K562 (cell line): ENCODE results near the gene EPHA2. TPM values are rescaled to one million over a fixed set of nuclear protein-coding genes. Genes with fewer than 3 reads are reported as not detected.

Source experiments
- ATAC-seq: fragments of 200-7000 bp; cut with Tn5 transposase; 3 replicates; pipeline ENCODE4 v1.9.1; 2020; ENCODE audit warnings: moderate library complexity
- BruUV-seq: library from RNA; stranded (reverse); fragments of 400-500 nt; replicated peaks from 2 replicates; lab custom pipeline; 2021; lab: Mats Ljungman, UMichigan
- CTCF ChIA-PET: fragments of 300-600 bp; formaldehyde crosslinking; extraction: SDS; loops from one replicate; lab custom pipeline; 2021; ENCODE audit warnings: low intra/inter-chr PET ratio; lab: Yijun Ruan, JAX
- POLR2A ChIA-PET: fragments of 300-600, 350-650 bp; sonication (Branson Sonifier 250); formaldehyde crosslinking; extraction: SDS; loops from one replicate; lab custom pipeline; 2021; ENCODE audit warnings: antibody characterized with exemption, inconsistent platforms; lab: Yijun Ruan, JAX
- DNase-seq, 4 experiments: peaks; one replicate each; pipeline versions ENCODE4 v3.0.0 to v3.0.0-alpha.2; 2011 to 2018; ENCODE audit warnings: low spot score in 3 of 4, mixed read lengths in 3 of 4; ENCODE audit errors: extremely low read depth in 1 of 4
- FAIRE-seq: peaks from 2 replicates; lab custom pipeline; 2011; peaks lifted over from hg19 to GRCh38; lab: Jason Lieb, UNC
- H2AFZ ChIP-seq: 2 replicates; pipeline ENCODE4 v1.6.0; 2011; ENCODE audit warnings: low read depth, low read length, control low read depth, inconsistent platforms
- H3K27ac ChIP-seq: fragments of 200-600 bp; 3 replicates; pipeline ENCODE4 v1.8.0; 2011; ENCODE audit warnings: low read depth, mild to moderate bottlenecking, control low read depth, inconsistent platforms, low read length, moderate library complexity, mixed read lengths; ENCODE audit errors: extremely low read depth
- H3K27me3 ChIP-seq, 2 experiments: fragments of 300-600 bp in 1 of 2; 2 replicates in 1 of 2; 3 replicates in 1 of 2; pipeline versions ENCODE4 v1.6.0 to v1.8.0; 2011; ENCODE audit warnings: inconsistent platforms in 2 of 2, low read length in 2 of 2, mild to moderate bottlenecking in 1 of 2, mixed read lengths in 1 of 2, moderate library complexity in 1 of 2; ENCODE audit not compliant: control insufficient read depth in 2 of 2, insufficient read depth in 2 of 2
- H3K36me3 ChIP-seq: fragments of 300-600 bp; 3 replicates; pipeline ENCODE4 v1.8.0; 2011; ENCODE audit warnings: mild to moderate bottlenecking, low read length, inconsistent platforms; ENCODE audit not compliant: control insufficient read depth, insufficient read depth
- H3K4me1 ChIP-seq, 2 experiments: fragments of 200-600 bp in 1 of 2; replicated peaks in 1 of 2; 2 replicates in 1 of 2; 3 replicates in 1 of 2; pipeline versions ENCODE4 v1.5.1 to v1.8.0; 2011; ENCODE audit warnings: inconsistent platforms in 2 of 2, low read length in 2 of 2, mild to moderate bottlenecking in 1 of 2, mixed read lengths in 1 of 2, moderate library complexity in 1 of 2; ENCODE audit not compliant: control insufficient read depth in 2 of 2, insufficient read depth in 2 of 2
- H3K4me2 ChIP-seq: 2 replicates; pipeline ENCODE4 v1.6.1; 2011; ENCODE audit warnings: low read length, control low read depth, inconsistent platforms, mixed read lengths; ENCODE audit not compliant: insufficient read depth
- H3K4me3 ChIP-seq: fragments of 200-600 bp; sonication (generic), shearing (Covaris generic); 2 replicates; pipeline ENCODE4 v1.5.1; 2016; ENCODE audit warnings: control low read depth, inconsistent platforms
- H3K79me2 ChIP-seq: fragments of 200-600 bp; 3 replicates; pipeline ENCODE4 v1.8.0; 2011; ENCODE audit warnings: low read length, inconsistent platforms; ENCODE audit not compliant: control insufficient read depth, insufficient read depth
- H3K9ac ChIP-seq, 2 experiments: 2 replicates each; pipeline versions ENCODE4 v1.6.0 to v1.6.1; 2011; ENCODE audit warnings: low read depth in 2 of 2, low read length in 2 of 2, control low read depth in 1 of 2, inconsistent platforms in 1 of 2, mild to moderate bottlenecking in 1 of 2, mixed read lengths in 1 of 2; ENCODE audit not compliant: insufficient read depth in 1 of 2
- H3K9me1 ChIP-seq: one replicate; pipeline ENCODE4 v1.6.0; 2011; ENCODE audit warnings: inconsistent platforms, mild to moderate bottlenecking, low read length, moderate library complexity; ENCODE audit not compliant: control insufficient read depth, insufficient read depth
- H3K9me3 ChIP-seq: replicated peaks from 2 replicates; pipeline ENCODE4 v1.5.1; 2011; ENCODE audit warnings: low read depth, low read length, inconsistent platforms; ENCODE audit not compliant: control insufficient read depth, insufficient read depth
- H4K20me1 ChIP-seq: replicated peaks from 2 replicates; pipeline ENCODE4 v1.6.1; 2011; ENCODE audit warnings: low read length, inconsistent platforms, mixed read lengths; ENCODE audit not compliant: control insufficient read depth, insufficient read depth
- BCOR ChIP-seq: fragments of 450-650 bp; IDR thresholded peaks from 2 replicates; pipeline ENCODE4 v1.6.1; 2016
- HNRNPH1 ChIP-seq: fragments of 200-400 bp; formaldehyde crosslinking; optimal IDR thresholded peaks from 2 replicates; pipeline ENCODE3; 2017; ENCODE audit warnings: low read depth, mild to moderate bottlenecking, low read length, moderate library complexity
- TAL1 ChIP-seq: fragments of 450-650 bp; IDR thresholded peaks from 2 replicates; pipeline ENCODE4 v1.6.1; 2016; ENCODE audit warnings: mild to moderate bottlenecking
- TSHZ1 ChIP-seq: fragments of 250-450 bp; sonication (Bioruptor Pico); IDR thresholded peaks from 2 replicates; pipeline ENCODE4 v1.4.0; 2020; ENCODE audit warnings: mild to moderate bottlenecking, moderate library complexity
- YY1 ChIP-seq, 3 experiments: IDR thresholded peaks; 2 replicates each; pipeline ENCODE4 v1.6.1; 2011; ENCODE audit warnings: low read length in 2 of 3, mild to moderate bottlenecking in 2 of 3, moderate library complexity in 2 of 3, borderline replicate concordance in 1 of 3, control low read depth in 1 of 3, low read depth in 1 of 3; ENCODE audit not compliant: insufficient read depth in 3 of 3, insufficient replicate concordance in 2 of 3, control insufficient read depth in 1 of 3, insufficient read length in 1 of 3; ENCODE audit errors: extremely low read depth in 1 of 3
- ZFP36 ChIP-seq: fragments of 150-350 bp; IDR thresholded peaks from 2 replicates; pipeline ENCODE4 v1.6.1; 2018; ENCODE audit warnings: low read length, low read depth; ENCODE audit not compliant: partially characterized antibody
- ZHX1 ChIP-seq: fragments of 150-350 bp; conservative IDR thresholded peaks from 2 replicates; pipeline ENCODE4 v1.6.1; 2014; ENCODE audit warnings: low read length
- ZKSCAN1 ChIP-seq: fragments of 150-350 bp; IDR thresholded peaks from 2 replicates; pipeline ENCODE4 v1.6.1; 2016; ENCODE audit warnings: low read depth, low read length
- ZKSCAN8 ChIP-seq: fragments of 200-800 bp; sonication (Bioruptor generic); IDR thresholded peaks from 2 replicates; pipeline ENCODE4 v1.6.1; 2016; ENCODE audit warnings: missing genetic modification characterization, missing compliant biosample characterization
- ZNF655 ChIP-seq: fragments of 250-450 bp; sonication (Bioruptor Pico); IDR thresholded peaks from 2 replicates; pipeline ENCODE4 v1.5.0; 2021
- WGBS: fragments of 100-300 bp; shearing (Covaris generic); methylation state at CpG from one replicate; pipeline ENCODE4 v1.1.6; 2016; ENCODE audit warnings: low coverage, mixed read lengths; ENCODE audit not compliant: insufficient coverage; ENCODE audit errors: missing lambda C conversion rate; 5-methylcytosine and 5-hydroxymethylcytosine counted together
- in situ Hi-C: fragments of 300-500 bp; cut with MboI; formaldehyde crosslinking; loops from 4 replicates; pipeline ENCODE4 v1.15.0; 2018; ENCODE audit warnings: inconsistent platforms, mixed read lengths
- intact Hi-C: fragments of 100-400 bp; cut with micrococcal nuclease; formaldehyde crosslinking; loops from 2 replicates; pipeline ENCODE4 v1.14.2; 2022
- polyA plus RNA-seq, 8 experiments: library from polyadenylated mRNA; depleted of rRNA in 4 of 8; stranded (reverse) in 5 of 8; unstranded in 3 of 8; fragments of >200 nt; fragmentation: Nextera tagmentation in 2 of 8; fragmentation: Illumina TruSeq in 1 of 8; extraction: Ambion mirVana in 2 of 8; extraction: Trizol in 1 of 8; gene quantifications; 2 replicates each; pipeline versions ENCODE4 v1.2.1 to v1.2.3, GENCODE V29; 2011 to 2014; ENCODE audit warnings: inconsistent platforms in 1 of 8, missing spikeins in 1 of 8
- total RNA-seq, 7 experiments: library from RNA; depleted of rRNA in 6 of 7; stranded (reverse); fragments of >200 nt in 6 of 7; fragmentation: Illumina TruSeq in 2 of 7; extraction: Trizol in 2 of 7; gene quantifications; 2 replicates each; pipeline versions ENCODE4 v1.2.1 to v1.2.3, GENCODE V29; 2011 to 2021; ENCODE audit warnings: low replicate concordance in 1 of 7
- TF ChIP-seq, protein P1 (sequence below), 2 experiments: fragments of 200-800 bp in 1 of 2; sonication (Bioruptor generic) in 1 of 2; sonication (generic) in 1 of 2; formaldehyde crosslinking in 1 of 2; IDR thresholded peaks in 1 of 2; conservative IDR thresholded peaks in 1 of 2; 2 replicates each; pipeline versions ENCODE4 v1.5.0 to v1.6.1; 2016 to 2020; ENCODE audit warnings: missing compliant biosample characterization in 1 of 2, missing genetic modification characterization in 1 of 2, missing genetic modification reagents in 1 of 2

EPHA2 gene
- total and polyA plus RNA-seq, 9 of the 15 experiments (the other 6 are each of a cell fraction or from before 2014, with no cell fraction given), result 0.04 to 0.40 (median 0.07) TPM; not detected in 4

DNA sequence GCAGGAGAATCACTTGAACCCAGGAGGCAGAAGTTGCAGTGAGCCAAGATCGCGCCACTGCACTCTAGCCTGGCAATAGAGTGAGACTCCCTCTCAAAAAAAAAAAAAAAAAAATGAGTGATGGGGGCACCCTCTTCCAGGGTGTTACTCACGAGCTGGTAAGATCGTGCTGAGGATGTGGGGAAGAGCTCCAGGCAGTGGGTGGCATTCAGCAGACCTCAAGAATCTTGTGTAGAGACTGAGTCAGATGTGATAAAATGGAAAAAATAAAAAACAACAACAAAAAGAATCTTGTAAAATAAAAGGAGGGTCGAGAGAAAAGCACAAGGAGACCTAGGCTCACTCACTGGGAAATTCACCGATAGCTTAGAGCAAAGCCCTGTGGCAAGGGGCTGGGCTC is 38.5 kb downstream of the EPHA2 start (continued):
- TF ChIP-seq TSHZ1, result no peak

GRCh38 chr1:16116625-16117024 is 39.2 kb downstream of the EPHA2 start:
- CTCF ChIA-PET, result no interaction called here
- ATAC-seq (no peak), DNase-seq (no peak), FAIRE-seq (peak; percentile 80)
- H3K4me1 ChIP-seq, result peaks cover 0 to 42% of the 10 kb centered on the region in 2 experiments; a peak in 3 of 5 replicates
- H3K4me2 ChIP-seq, result no peak overlapping the region
- H4K20me1 ChIP-seq, result no peaks in the 10 kb centered on the region; the same call in 1 of the 2 replicates
- intact Hi-C loops, result no loop called here
- BruUV-seq, result no TSS peak
- WGBS, result 34% methylated on average over 8 of the region's 8 CpGs
- H3K9me3 ChIP-seq, result no peaks in the 10 kb centered on the region
- H3K9ac ChIP-seq, result peak overlapping the region in 1 of 2 experiments; percentile 46; a peak in 1 of 4 replicates
- no peaks in the 10 kb centered on the region for H3K36me3 ChIP-seq
- in situ Hi-C loops, result no loop called here
- no peak overlapping the region for H2AFZ ChIP-seq
- no peaks in the 10 kb centered on the region for H3K9me1 ChIP-seq
- TF ChIP-seq YY1 (IDR thresholded peaks at IDR 0.05; ENCODE audit: borderline replicate concordance in 1 of 3, control insufficient read depth in 1 of 3, extremely low read depth in 1 of 3, insufficient read depth in 3 of 3, insufficient read length in 1 of 3, insufficient replicate concordance in 2 of 3, low read depth in 1 of 3, low read length in 2 of 3) (no peak), ZKSCAN8 (CRISPR knock-in tag) (no peak), ZNF655 (CRISPR knock-in tag) (no peak), BCOR (peak; percentile 35; the same call in 1 of the 2 replicates), ZHX1 (no peak), ZFP36 (peak; percentile 93), TAL1 (no peak), HNRNPH1 (no peak), ZKSCAN1 (no peak)
- TF ChIP-seq, protein P1, sequence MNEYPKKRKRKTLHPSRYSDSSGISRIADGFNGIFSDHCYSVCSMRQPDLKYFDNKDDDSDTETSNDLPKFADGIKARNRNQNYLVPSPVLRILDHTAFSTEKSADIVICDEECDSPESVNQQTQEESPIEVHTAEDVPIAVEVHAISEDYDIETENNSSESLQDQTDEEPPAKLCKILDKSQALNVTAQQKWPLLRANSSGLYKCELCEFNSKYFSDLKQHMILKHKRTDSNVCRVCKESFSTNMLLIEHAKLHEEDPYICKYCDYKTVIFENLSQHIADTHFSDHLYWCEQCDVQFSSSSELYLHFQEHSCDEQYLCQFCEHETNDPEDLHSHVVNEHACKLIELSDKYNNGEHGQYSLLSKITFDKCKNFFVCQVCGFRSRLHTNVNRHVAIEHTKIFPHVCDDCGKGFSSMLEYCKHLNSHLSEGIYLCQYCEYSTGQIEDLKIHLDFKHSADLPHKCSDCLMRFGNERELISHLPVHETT (CRISPR knock-in tag; conservative IDR thresholded peaks at IDR 0.05 in 1 of 2, IDR thresholded peaks at IDR 0.05 in 1 of 2), result no peak
- no peaks in the 10 kb centered on the region for H3K79me2 ChIP-seq
- POLR2A ChIA-PET, result no interaction called here
- no peak overlapping the region for H3K4me3 ChIP-seq
- H3K27ac ChIP-seq, result no peak overlapping the region
- H3K27me3 ChIP-seq, result no peaks in the 10 kb centered on the region
